Spleen (tissue), 11 donors: Measurements from ENCODE around the gene PKD1. TPM values are rescaled to one million over a fixed set of nuclear protein-coding genes. Genes with fewer than 3 reads are reported as not detected.
A peak's percentile ranks its signal among the peaks of the same experiment; 100 is the strongest.
"Not testable (repeated sequence)": the region's sequence is repeated elsewhere in the genome, so short reads cannot be mapped to it uniquely, and the experiment has no call there.

Experiments used
- DNase-seq: peaks from one replicate; pipeline ENCODE4 v3.0.0-alpha.2; 2020
- H3K27ac ChIP-seq, 8 donors: fragments of 200-600 bp; sonication (generic) in 7 of 8; 1 replicate in 4 of 8; 2 replicates in 4 of 8; pipeline versions ENCODE4 v1.5.0 to v1.8.0; 2016 to 2021; ENCODE audit warnings: inconsistent platforms in 4 of 8, mild to moderate bottlenecking in 4 of 8, moderate library complexity in 1 of 8
- H3K27me3 ChIP-seq, 7 donors: fragments of 200-600 bp; sonication (generic) in 6 of 7; replicated peaks in 1 of 7; 1 replicate in 4 of 7; 2 replicates in 3 of 7; pipeline versions ENCODE4 v1.5.0 to v1.8.0; 2016 to 2021; ENCODE audit warnings: inconsistent platforms in 3 of 7, mild to moderate bottlenecking in 1 of 7
- H3K36me3 ChIP-seq, 6 donors: fragments of 200-600 bp; sonication (generic) in 5 of 6; 1 replicate in 4 of 6; 2 replicates in 2 of 6; pipeline versions ENCODE4 v1.5.0 to v1.8.0; 2016 to 2021; ENCODE audit warnings: inconsistent platforms in 2 of 6
- H3K4me1 ChIP-seq, 6 donors: fragments of 200-600 bp; sonication (generic) in 5 of 6; 1 replicate in 3 of 6; 2 replicates in 3 of 6; pipeline versions ENCODE4 v1.5.0 to v1.8.0; 2016 to 2021; ENCODE audit warnings: inconsistent platforms in 3 of 6
- H3K4me3 ChIP-seq, 8 donors: fragments of 200-600 bp; sonication (generic) in 7 of 8; 1 replicate in 4 of 8; 2 replicates in 4 of 8; pipeline versions ENCODE4 v1.5.0 to v1.8.0; 2016 to 2021; ENCODE audit warnings: inconsistent platforms in 4 of 8, mild to moderate bottlenecking in 4 of 8, moderate library complexity in 2 of 8
- H3K9me3 ChIP-seq, 8 donors: fragments of 200-600 bp; sonication (generic) in 7 of 8; 1 replicate in 4 of 8; 2 replicates in 4 of 8; pipeline versions ENCODE4 v1.5.0 to v1.8.0; 2016 to 2021; ENCODE audit warnings: inconsistent platforms in 4 of 8
- CTCF ChIP-seq, 11 experiments: fragments of 200-600 bp in 7 of 11; fragments of 450-650 bp in 4 of 11; sonication (generic) in 4 of 11; IDR thresholded peaks in 8 of 11; conservative IDR thresholded peaks in 3 of 11; 1 replicate in 7 of 11; 2 replicates in 4 of 11; pipeline versions ENCODE4 v1.4.0 to v1.8.0; 2016 to 2021; ENCODE audit warnings: antibody characterized with exemption in 11 of 11, inconsistent platforms in 4 of 11, mild to moderate bottlenecking in 1 of 11
- POLR2A ChIP-seq, 3 donors: fragments of 450-650 bp; IDR thresholded peaks; one replicate each; pipeline ENCODE4 v1.5.1; 2017; ENCODE audit warnings: antibody characterized with exemption in 3 of 3, mild to moderate bottlenecking in 1 of 3
- POLR2AphosphoS5 ChIP-seq, 3 donors: sonication (generic); formaldehyde crosslinking; IDR thresholded peaks; one replicate each; pipeline ENCODE4 v1.5.1; 2017; ENCODE audit warnings: antibody characterized with exemption in 3 of 3
- WGBS, 5 donors: extraction: QIAGEN DNeasy Blood & Tissue Kit in 3 of 5; methylation state at CpG; one replicate each; pipeline versions ENCODE4 v1.1.5 to v1.1.7; 2013 to 2018; 5-methylcytosine and 5-hydroxymethylcytosine counted together
- intact Hi-C: fragments of 100-400 bp; cut with DNase I; formaldehyde crosslinking; loops from one replicate; pipeline ENCODE4 v1.15.0; 2023; ENCODE audit warnings: low total_unique reads
- polyA plus RNA-seq, 3 donors: library from polyadenylated mRNA; stranded (reverse); fragments of 200-250 nt; gene quantifications; one replicate each; pipeline ENCODE4 v1.2.1, GENCODE V29; 2013
- total RNA-seq, 7 donors: library from RNA; depleted of rRNA in 3 of 7; stranded (reverse); fragments of >200 nt in 3 of 7; fragmentation: NEBNext Ultra II Directional in 4 of 7; extraction: Animal tissue kit (Norgen Biotek cat#: 25700) in 4 of 7; gene quantifications; one replicate each; pipeline versions ENCODE4 v1.1.0 to v1.2.1, GENCODE V29; 2016 to 2021
- donor health status: healthy with polysubstance abuse.
- donor health status: DM: no; HTN: no; CAD: no; lungs with moderate emphysema.
- donor health status: DM: no; HTN: no; CAD: no.
- donor health status: Bipolar disorder and iron deficiency.
- donor health status: healthy.
- donor health status: DM: no; HTN: no; CAD: no.
- donor health status: DM: yes; HTN: yes; CAD: no.

Gene PKD1
- total and polyA plus RNA-seq, 10 donors, result 14.0 to 124 (median 79.8) TPM

- no peak for TF ChIP-seq POLR2AphosphoS5 (IDR thresholded peaks at IDR 0.05)
- no peak for TF ChIP-seq CTCF (IDR thresholded peaks at IDR 0.05 in 8 of 11, conservative IDR thresholded peaks at IDR 0.05 in 3 of 11)
- no peak for TF ChIP-seq POLR2A (IDR thresholded peaks at IDR 0.05)
These were observed 20.1 kb downstream of the PKD1 start for GRCh38 chr16:2115591-2115973.

GRCh38 chr16:2114885-2115590 is 20.7 kb downstream of the PKD1 start:
- peaks cover 0 to 72% (median 33%) of the 10 kb centered on the region in 6 donors for H3K36me3 ChIP-seq
- DNase-seq, H3K4me3 ChIP-seq, intact Hi-C loops, H3K9me3 ChIP-seq, H3K27me3 ChIP-seq: not testable (repeated sequence)
- TF ChIP-seq POLR2AphosphoS5 (IDR thresholded peaks at IDR 0.05), result peak in 2 of 3 donors; percentile 60
- peak overlapping the region in 1 of 8 donors; percentile 7 for H3K27ac ChIP-seq
- WGBS, 5 donors, result 70 to 89% (median 78%) methylated on average over 20 to 33 of the region's 34 CpGs
- peaks cover 0 to 23% (median 8%) of the 10 kb centered on the region in 6 donors for H3K4me1 ChIP-seq

More at GRCh38 chr16:2115591-2115973, 20.1 kb downstream of the PKD1 start:
- Histone ChIP-seq H3K27ac (peak overlapping the region in 1 of 8 donors; percentile 7), H3K27me3 (no peaks in the 10 kb centered on the region), H3K36me3 (peaks cover 0 to 67% (median 28%) of the 10 kb centered on the region in 6 donors), H3K4me1 (peaks cover 0 to 24% (median 8%) of the 10 kb centered on the region in 6 donors), H3K4me3 (no peak overlapping the region), H3K9me3 (no peaks in the 10 kb centered on the region)
- intact Hi-C loops, result no loop called here
- 50 to 92% (median 86%) methylated on average over 1 to 13 of the region's 13 CpGs for WGBS, 5 donors
- DNase-seq, result no peak

GRCh38 chr16:2114225-2114624 is 21.5 kb downstream of the PKD1 start:
- H3K9me3 ChIP-seq, H3K27me3 ChIP-seq, H3K27ac ChIP-seq, intact Hi-C loops, H3K4me3 ChIP-seq, DNase-seq: not testable (repeated sequence)
- peaks cover 0 to 80% (median 40%) of the 10 kb centered on the region in 6 donors for H3K36me3 ChIP-seq
- 91 to 97% (median 95%) methylated on average over 19 to 26 of the region's 26 CpGs for WGBS, 5 donors
- peaks cover 0 to 23% (median 8%) of the 10 kb centered on the region in 6 donors for H3K4me1 ChIP-seq

- H3K4me1 ChIP-seq, result peaks cover 0 to 23% (median 8%) of the 10 kb centered on the region in 6 donors
- peaks cover 0 to 94% (median 56%) of the 10 kb centered on the region in 6 donors for H3K36me3 ChIP-seq
- H3K4me3 ChIP-seq, intact Hi-C loops, H3K9me3 ChIP-seq, H3K27me3 ChIP-seq, H3K27ac ChIP-seq: not testable (repeated sequence)
- TF ChIP-seq POLR2AphosphoS5 (IDR thresholded peaks at IDR 0.05), result peak in 1 of 3 donors; percentile 20
- WGBS, 5 donors, result 71 to 93% (median 91%) methylated on average over 13 to 30 of the region's 30 CpGs; no CpG with 5 or more reads in 1 of the 5 donors
- DNase-seq, result peak; percentile 58
These were observed 23.1 kb downstream of the PKD1 start for GRCh38 chr16:2112539-2113106.

DNA sequence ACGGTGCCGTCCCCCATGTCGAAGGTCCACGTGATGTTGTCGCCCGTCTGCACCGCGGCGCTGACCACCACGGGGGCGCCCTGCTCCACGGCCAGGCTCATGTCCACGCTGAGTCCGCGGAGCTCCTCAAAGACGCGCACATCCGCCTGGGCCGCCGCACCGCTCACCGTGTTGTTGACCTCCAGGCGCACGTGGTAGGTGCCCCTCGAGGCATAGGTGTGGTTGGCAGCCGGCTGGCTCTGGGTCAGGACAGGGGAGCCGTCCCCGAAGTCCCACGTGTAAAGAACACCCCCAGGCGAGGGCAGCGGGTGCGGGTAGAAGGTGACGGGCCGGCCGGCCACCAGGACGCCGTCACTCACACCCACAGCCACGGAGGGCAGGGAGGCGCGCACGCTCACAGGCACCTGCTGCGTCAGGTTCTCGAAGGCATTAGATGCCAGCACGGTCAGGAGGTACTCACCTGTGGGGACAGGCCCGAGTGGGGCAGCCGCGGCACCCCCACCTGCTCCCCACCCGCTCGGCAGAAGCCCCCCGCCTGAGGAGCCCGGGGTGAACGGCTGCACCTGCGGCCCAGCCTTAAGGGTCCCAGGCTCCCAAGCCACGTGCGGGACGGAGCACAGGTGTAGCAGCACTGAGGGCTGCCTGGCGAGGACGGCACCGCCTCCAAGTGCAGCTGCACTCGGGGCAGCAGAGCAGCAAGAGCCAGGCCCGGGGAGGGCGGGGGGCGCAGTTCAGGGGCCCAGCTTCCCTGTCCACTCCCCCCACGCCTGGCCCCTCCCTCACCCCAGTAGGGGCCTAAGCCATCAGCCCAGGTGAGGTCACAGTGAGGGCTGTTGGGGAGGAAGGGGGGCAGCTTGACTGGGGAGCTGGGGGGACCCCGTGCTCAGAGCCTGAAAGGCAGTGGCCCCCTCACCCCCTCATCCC is 24.0 kb downstream of the PKD1 start:
- Histone ChIP-seq H3K4me1 (peaks cover 0 to 17% (median 6%) of the 10 kb centered on the region in 6 donors), H3K36me3 (peaks cover 0 to 95% (median 57%) of the 10 kb centered on the region in 6 donors)
- H3K27ac ChIP-seq, H3K9me3 ChIP-seq, H3K4me3 ChIP-seq, intact Hi-C loops, H3K27me3 ChIP-seq: not testable (repeated sequence)
- WGBS, 5 donors, result 95 to 97% (median 96%) methylated on average over 49 to 65 of the region's 65 CpGs
- peak; percentile 65 for DNase-seq

- 95 to 98% (median 98%) methylated on average over 16 to 36 of the region's 36 CpGs for WGBS, 5 donors
- DNase-seq, H3K27ac ChIP-seq, H3K9me3 ChIP-seq, H3K4me3 ChIP-seq, intact Hi-C loops, H3K27me3 ChIP-seq: not testable (repeated sequence)
- H3K36me3 ChIP-seq, result peaks cover 0 to 96% (median 60%) of the 10 kb centered on the region in 6 donors
- H3K4me1 ChIP-seq, result peaks cover 0 to 11% (median 3%) of the 10 kb centered on the region in 6 donors
These were observed 24.7 kb downstream of the PKD1 start for GRCh38 chr16:2111009-2111353.

GRCh38 chr16:2110332-2111008 is 25.2 kb downstream of the PKD1 start:
- H3K27me3 ChIP-seq, H3K4me1 ChIP-seq, intact Hi-C loops, H3K9me3 ChIP-seq, H3K4me3 ChIP-seq, H3K27ac ChIP-seq: not testable (repeated sequence)
- WGBS, 5 donors, result 94 to 97% (median 97%) methylated on average over 15 to 43 of the region's 43 CpGs
- H3K36me3 ChIP-seq, result peaks cover 0 to 98% (median 65%) of the 10 kb centered on the region in 6 donors
- peak; percentile 50 for DNase-seq

- H3K9me3 ChIP-seq, H3K4me3 ChIP-seq, H3K27me3 ChIP-seq, H3K4me1 ChIP-seq, DNase-seq, H3K27ac ChIP-seq, intact Hi-C loops: not testable (repeated sequence)
- peaks cover 0 to 98% (median 66%) of the 10 kb centered on the region in 6 donors for H3K36me3 ChIP-seq
- 90 to 100% (median 93%) methylated on average over 2 to 23 of the region's 23 CpGs for WGBS, 5 donors
These were observed 25.8 kb downstream of the PKD1 start for GRCh38 chr16:2109872-2110271.

DNA sequence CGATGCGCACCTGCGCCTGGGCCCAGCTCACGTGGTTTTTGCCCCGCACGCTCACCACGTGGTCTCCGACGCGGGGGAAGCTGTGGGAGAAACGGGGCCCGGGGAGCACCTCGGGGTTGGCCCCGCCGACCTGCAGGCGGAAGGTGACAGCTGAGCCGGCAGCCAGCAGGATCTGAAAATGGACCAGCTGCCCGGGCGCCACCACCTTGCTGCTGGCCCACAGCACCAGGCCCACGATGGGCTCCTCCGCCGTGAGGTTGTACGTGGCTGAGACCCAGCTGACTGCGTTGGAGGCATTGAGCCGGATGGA is 26.5 kb downstream of the PKD1 start:
- H3K4me1 ChIP-seq, DNase-seq, intact Hi-C loops, H3K4me3 ChIP-seq, H3K27me3 ChIP-seq, H3K27ac ChIP-seq, H3K9me3 ChIP-seq: not testable (repeated sequence)
- whole genome bisulfite sequencing, 5 donors, result 92 to 100% (median 95%) methylated on average over 3 to 25 of the region's 25 CpGs
- peaks cover 0 to 92% (median 64%) of the 10 kb centered on the region in 6 donors for H3K36me3 ChIP-seq
